ENCODE results near the gene HPX.
A peak's percentile ranks its signal among the peaks of the same experiment; 100 is the strongest.
"Not testable (repeated sequence)": the region's sequence is repeated elsewhere in the genome, so short reads cannot be mapped to it uniquely, and the experiment has no call there.

The HPX gene

DNA sequence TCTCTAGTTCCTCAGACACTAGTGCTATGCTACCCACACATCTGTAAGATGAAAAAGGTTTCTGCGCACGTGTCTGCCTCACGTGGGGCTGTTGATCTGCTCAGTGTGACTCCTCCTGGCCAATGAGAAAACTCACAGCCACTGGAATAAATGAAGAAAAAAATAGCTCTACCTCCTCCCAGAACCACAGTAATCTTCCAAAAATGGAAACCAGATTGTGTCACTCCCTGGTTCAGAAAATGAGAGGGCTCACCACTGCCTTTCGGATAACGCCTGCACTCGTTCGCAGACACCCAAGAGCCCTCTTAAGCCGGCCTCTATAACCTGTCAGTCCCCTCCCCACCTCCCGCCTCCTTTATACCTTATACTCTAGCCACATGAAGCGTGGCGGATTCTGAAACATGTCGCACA is 27.0 kb downstream of the HPX start:
- DNase-seq: peak; percentile 55

- no peak for DNase-seq
Measured at GRCh38 chr11:6411594-6412031, 29.2 kb downstream of the HPX start.

DNA sequence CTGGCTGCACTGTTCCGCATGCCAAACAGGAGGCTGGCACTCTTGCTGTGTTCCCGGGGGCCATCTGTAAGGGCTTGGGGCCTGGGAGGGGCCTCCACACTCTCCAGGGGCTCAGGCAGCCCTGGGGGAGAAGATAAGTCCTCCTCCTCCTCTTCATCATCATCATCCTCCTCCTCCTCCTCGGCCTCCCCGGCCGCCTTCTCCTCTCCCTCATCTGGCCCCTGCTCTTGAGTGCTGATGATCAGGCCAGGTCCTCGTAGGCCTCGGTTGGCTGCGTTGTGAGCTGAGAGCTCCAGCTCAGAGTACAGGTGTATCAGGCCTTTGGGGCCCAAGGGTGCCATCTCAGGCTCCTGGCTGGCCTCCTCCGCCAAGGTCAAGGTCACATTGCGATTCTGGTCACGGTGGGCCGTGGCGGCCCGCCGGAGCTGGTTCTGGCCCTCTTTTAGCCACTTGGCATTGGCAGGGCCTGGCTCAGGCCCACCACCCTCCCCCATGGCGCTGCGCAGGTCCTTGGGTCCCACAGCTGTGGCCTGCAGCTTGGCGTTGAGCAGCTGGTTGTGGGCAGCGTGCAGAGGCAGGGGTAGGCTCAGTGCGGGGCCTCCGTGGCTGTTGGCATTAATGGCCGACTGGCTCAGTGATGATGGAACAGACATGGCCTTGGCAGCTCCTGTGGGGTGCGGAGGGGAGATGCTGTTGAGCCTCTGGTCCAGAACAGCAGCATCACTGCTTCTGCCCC is 29.9 kb downstream of the HPX start:
- DNase-seq: no peak

- no peak for DNase-seq
Measured at GRCh38 chr11:6406370-6406769, 34.4 kb downstream of the HPX start.

GRCh38 chr11:6405846-6406245 is 34.9 kb downstream of the HPX start:
- no peak for DNase-seq

DNA sequence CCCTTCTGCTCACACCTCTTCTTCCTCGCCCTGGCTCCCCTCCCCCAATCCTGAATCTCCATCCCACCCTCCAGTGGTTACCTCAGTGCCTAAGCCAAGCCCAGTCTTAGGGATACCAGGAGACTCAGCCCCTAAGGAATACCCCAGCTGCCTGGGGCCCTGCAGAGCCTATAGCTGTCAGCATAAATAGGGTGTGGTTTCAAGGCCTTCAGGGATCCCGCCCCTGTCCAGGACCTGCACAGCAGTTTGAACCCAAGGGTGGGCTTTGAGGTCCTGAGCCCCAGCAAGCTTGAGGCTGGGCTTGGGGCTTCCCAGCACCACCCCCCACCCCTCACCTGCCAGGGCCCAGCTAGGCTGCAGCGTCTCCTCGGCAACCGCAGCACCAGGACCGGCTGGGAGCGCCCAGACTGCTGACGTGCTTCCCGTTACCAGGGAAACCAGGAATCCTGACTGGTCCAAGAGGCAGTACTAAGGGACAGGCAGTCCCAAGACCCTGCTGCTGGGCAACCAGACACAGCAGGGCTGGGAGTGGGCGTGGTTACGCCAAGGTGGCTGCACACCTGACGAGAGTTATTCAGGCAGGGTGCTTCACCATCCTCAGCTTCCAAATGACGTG is 35.6 kb downstream of the HPX start:
- DNase-seq: no peak

GRCh38 chr11:6404342-6405051 is 36.3 kb downstream of the HPX start:
- DNase-seq: no peak

DNA sequence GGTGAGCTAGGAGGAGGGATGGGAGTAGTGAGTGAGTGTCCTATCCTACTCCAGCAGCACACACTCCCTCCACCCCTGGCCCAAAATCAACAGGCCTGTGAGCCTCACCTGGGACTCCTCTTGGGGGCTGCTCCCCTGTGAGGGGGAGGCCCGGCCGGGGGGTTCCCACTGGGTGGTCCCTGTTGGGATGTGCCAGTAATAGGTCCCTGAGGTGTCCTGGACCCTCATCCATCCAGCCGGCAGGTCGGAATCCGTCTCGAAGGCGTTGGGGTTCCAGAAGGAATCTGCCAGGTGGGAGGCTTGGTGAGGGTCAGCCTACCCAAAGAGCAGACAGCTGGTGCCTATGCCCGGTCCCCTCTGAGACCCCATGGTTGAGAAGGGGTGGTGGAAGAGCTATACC is 37.2 kb downstream of the HPX start:
- no peak for DNase-seq

- DNase-seq: peak; percentile 41
Measured at GRCh38 chr11:6402561-6402981, 38.2 kb downstream of the HPX start.

- no peak for DNase-seq
Measured at GRCh38 chr11:6402061-6402470, 38.7 kb downstream of the HPX start.

GRCh38 chr11:6401464-6401863 is 39.3 kb downstream of the HPX start:
- no peak for DNase-seq

GRCh38 chr11:6400431-6401345 is 40.1 kb downstream of the HPX start:
- DNase-seq: no peak

- no peak for DNase-seq
Measured at GRCh38 chr11:6397636-6398035, 43.2 kb downstream of the HPX start.

DNA sequence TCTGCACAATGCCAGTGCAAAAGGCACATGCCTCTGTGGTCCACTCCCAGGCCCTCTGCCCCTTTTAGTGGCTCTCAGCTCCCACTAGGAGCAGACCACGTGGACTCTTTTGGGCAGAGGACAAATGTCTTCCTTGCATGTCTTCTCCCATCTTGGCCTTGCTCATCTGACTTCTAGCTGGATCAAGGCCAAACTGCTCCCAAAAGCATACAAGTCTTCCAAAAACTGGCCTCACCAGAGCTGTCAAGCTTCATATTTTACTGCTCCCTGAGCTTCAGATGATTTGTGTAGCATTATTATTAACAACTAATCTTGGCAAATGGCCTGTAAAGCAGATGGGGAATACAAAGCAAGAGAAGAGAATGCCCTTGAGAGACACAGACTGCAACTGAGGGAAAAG is 43.6 kb downstream of the HPX start:
- DNase-seq: no peak

DNA sequence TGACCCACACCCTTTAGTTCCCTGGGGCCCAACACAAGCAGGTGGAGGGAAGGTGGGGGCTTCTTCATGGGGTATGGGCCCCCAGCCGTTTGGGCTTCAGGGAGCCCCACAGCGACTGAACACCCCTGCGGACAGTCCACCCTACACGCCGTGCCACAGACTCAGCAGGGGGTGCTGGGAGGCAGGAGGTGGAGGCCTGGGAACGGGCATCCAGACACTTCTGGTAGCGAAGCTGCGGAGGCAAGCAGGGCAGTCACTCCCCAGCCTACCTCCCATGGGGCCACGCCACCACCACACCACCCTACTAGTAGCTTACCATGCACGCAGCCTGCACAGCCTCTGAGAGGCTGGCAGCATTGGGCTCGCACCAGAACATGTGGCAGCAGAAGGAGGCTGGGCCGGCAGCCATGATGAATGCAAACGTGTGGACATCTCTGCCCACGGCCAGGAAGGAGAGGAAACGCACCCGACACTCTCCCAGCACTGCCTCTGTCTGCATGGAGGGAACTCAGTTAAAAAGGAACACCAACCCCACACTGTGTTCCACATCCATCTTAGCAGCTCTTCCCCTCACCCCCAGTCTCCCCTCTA is 45.2 kb downstream of the HPX start:
- no peak for DNase-seq

- DNase-seq: no peak
Measured at GRCh38 chr11:6393989-6394670, 46.7 kb downstream of the HPX start.

DNA sequence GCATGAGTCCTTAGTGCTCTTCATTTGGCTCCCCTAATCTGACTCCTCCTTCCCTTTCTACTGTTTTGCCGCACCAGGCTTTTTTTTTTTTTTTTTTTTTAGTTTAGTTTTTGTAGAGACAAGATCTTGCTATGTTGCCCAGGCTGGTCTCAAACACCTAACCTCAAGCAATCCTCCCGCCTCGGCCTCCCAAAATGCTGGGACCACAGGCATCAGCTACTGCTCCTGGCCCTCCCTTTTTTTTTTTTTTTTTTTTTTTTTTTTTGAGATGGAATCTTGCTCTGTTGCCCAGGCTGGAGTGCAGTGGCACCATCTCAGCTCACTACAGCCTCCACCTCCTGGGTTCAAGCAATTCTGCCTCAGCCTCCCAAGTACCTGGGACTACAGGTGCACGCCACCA is 48.5 kb downstream of the HPX start:
- DNase-seq: not testable (repeated sequence)

DNA sequence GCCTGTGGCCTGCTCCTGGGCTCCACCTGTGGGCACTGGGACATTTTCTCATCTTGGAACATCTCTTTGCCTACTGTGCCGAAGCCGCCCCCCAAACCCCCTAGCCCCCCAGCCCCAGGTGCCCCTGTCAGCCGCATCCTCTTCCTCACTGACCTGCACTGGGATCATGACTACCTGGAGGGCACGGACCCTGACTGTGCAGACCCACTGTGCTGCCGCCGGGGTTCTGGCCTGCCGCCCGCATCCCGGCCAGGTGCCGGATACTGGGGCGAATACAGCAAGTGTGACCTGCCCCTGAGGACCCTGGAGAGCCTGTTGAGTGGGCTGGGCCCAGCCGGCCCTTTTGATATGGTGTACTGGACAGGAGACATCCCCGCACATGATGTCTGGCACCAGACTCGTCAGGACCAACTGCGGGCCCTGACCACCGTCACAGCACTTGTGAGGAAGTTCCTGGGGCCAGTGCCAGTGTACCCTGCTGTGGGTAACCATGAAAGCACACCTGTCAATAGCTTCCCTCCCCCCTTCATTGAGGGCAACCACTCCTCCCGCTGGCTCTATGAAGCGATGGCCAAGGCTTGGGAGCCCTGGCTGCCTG is 49.2 kb downstream of the HPX start:
- no peak for DNase-seq

- no peak for DNase-seq
Measured at GRCh38 chr11:6390718-6391469, 49.9 kb downstream of the HPX start.

GRCh38 chr11:6389905-6390717 is 50.7 kb downstream of the HPX start, which contains the start of gene SMPD1:
Gene SMPD1, plus strand, starts transcription at chr11:6390474. Its CDS starts 125 bp downstream, at chr11:6390599.
- DNase-seq: peak; percentile 94

Measured in activated T-cell treated with anti-CD3 and anti-CD28 coated beads for 4 hours (primary cell).